Left lobe of liver (tissue), 2 donors: Measurements from ENCODE around the gene LIN54. TPM values are rescaled to one million over a fixed set of nuclear protein-coding genes. Genes with fewer than 3 reads are reported as not detected.

Experiments used
- ATAC-seq: fragments of 200-7000 bp; cut with Tn5 transposase; one replicate; pipeline ENCODE4 v1.9.1; 2020; ENCODE audit warnings: mild to moderate bottlenecking, moderate library complexity
- DNase-seq: peaks from one replicate; pipeline ENCODE4 v3.0.0-alpha.2; 2020; ENCODE audit warnings: low spot score
- total RNA-seq: library from RNA; stranded (reverse); gene quantifications from one replicate; pipeline ENCODE4 v1.2.1, GENCODE V29; 2021
- donor health status: DM: no; HTN: no; CAD: no; lungs with moderate emphysema.
- donor health status: DM: no; HTN: yes; CAD: no.

The LIN54 gene
- total RNA-seq, 1 donor from 2014 or later, result 5.7 TPM

GRCh38 chr4:82896755-82897154 lies 113.9 kb downstream of the LIN54 start:
- ATAC-seq (no peak), DNase-seq (no peak)

- DNase-seq (no peak), ATAC-seq (no peak)
Observed at GRCh38 chr4:82893942-82894341, 116.7 kb downstream of the LIN54 start.

GRCh38 chr4:82892467-82892802 lies 118.2 kb downstream of the LIN54 start:
- ATAC-seq, result no peak
- DNase-seq, result no peak

GRCh38 chr4:82891707-82892466 lies 118.7 kb downstream of the LIN54 start:
- ATAC-seq, result peak; percentile 4
- no peak for DNase-seq

- ATAC-seq (peak; percentile 93), DNase-seq (peak; percentile 99)
Observed at GRCh38 chr4:82890901-82891706, 119.5 kb downstream of the LIN54 start, which contains the start of gene SEC31A. TSS of gene SEC31A (minus strand) at chr4:82891153. CDS start at chr4:82881936, 9,217 bp downstream.

- DNase-seq, result no peak
- peak; percentile 17 for ATAC-seq
Observed at GRCh38 chr4:82890528-82890900, 120.1 kb downstream of the LIN54 start.

GRCh38 chr4:82889287-82889686 lies 121.3 kb downstream of the LIN54 start:
- DNase-seq (no peak), ATAC-seq (no peak)

GRCh38 chr4:82886147-82886942 lies 124.3 kb downstream of the LIN54 start:
- DNase-seq, result no peak
- peak; percentile 26 for ATAC-seq

GRCh38 chr4:82885410-82885809 lies 125.2 kb downstream of the LIN54 start:
- no peak for DNase-seq
- peak; percentile 46 for ATAC-seq

Other genes starting within 250 kb of the LIN54 start
- 1.6 TPM for gene SCD5, start 212.0 kb downstream of the LIN54 start, total RNA-seq
- 108 TPM for gene SEC31A, start 119.7 kb downstream of the LIN54 start, total RNA-seq
- 2.6 TPM for gene THAP9, start 110.1 kb downstream of the LIN54 start, total RNA-seq
- gene COPS4, start 24.4 kb upstream of the LIN54 start, total RNA-seq, result 10.6 TPM
- gene PLAC8, start 103.9 kb upstream of the LIN54 start, total RNA-seq, result 6.8 TPM